DOHH2 (cell line): ENCODE results near the gene PKD1L1.

Source experiments
- H3F3A ChIP-seq: fragments of 200-600 bp; sonication (generic), shearing (Covaris generic); 2 replicates; pipeline ENCODE4 v1.6.0; 2016; ENCODE audit warnings: antibody characterized with exemption, mild to moderate bottlenecking; ENCODE audit not compliant: control insufficient read depth, insufficient read depth
- H3K27ac ChIP-seq: fragments of 200-600 bp; sonication (generic); 2 replicates; pipeline ENCODE4 v1.5.1; 2014; ENCODE audit warnings: low read depth, mild to moderate bottlenecking, low read length, moderate library complexity
- H3K27me3 ChIP-seq: fragments of 200-600 bp; sonication (generic); 2 replicates; pipeline ENCODE4 v1.6.1; 2014; ENCODE audit warnings: mild to moderate bottlenecking, low read length, mixed read lengths; ENCODE audit not compliant: control insufficient read depth
- H3K36me3 ChIP-seq: fragments of 200-600 bp; sonication (generic); 2 replicates; pipeline ENCODE4 v1.6.1; 2014; ENCODE audit warnings: mild to moderate bottlenecking, low read length, moderate library complexity, mixed read lengths; ENCODE audit not compliant: control insufficient read depth
- H3K4me1 ChIP-seq: fragments of 200-600 bp; sonication (generic); 2 replicates; pipeline ENCODE4 v1.6.1; 2014; ENCODE audit warnings: mild to moderate bottlenecking, low read length, mixed read lengths; ENCODE audit not compliant: control insufficient read depth
- H3K4me2 ChIP-seq: fragments of 200-600 bp; sonication (generic); 2 replicates; pipeline ENCODE4 v1.6.0; 2014; ENCODE audit warnings: mild to moderate bottlenecking, low read length, moderate library complexity
- H3K4me3 ChIP-seq: fragments of 200-600 bp; sonication (generic); 2 replicates; pipeline ENCODE4 v1.5.1; 2014; ENCODE audit warnings: mild to moderate bottlenecking, low read length, mixed read lengths
- H3K79me2 ChIP-seq: fragments of 200-600 bp; sonication (generic); 2 replicates; pipeline ENCODE4 v1.6.1; 2014; ENCODE audit warnings: mild to moderate bottlenecking, low read length, mixed read lengths; ENCODE audit not compliant: control insufficient read depth
- H3K9me2 ChIP-seq: fragments of 200-600 bp; sonication (generic); replicated peaks from 2 replicates; pipeline ENCODE4 v1.6.1; 2014; ENCODE audit warnings: mild to moderate bottlenecking, low read length, mixed read lengths; ENCODE audit not compliant: control insufficient read depth
- H3K9me3 ChIP-seq: fragments of 200-600 bp; sonication (generic); 2 replicates; pipeline ENCODE4 v1.6.1; 2014; ENCODE audit warnings: antibody characterized with exemption, low read length, mixed read lengths; ENCODE audit not compliant: control insufficient read depth, insufficient read depth
- H4K20me1 ChIP-seq: fragments of 200-600 bp; sonication (generic); 2 replicates; pipeline ENCODE4 v1.6.0; 2014; ENCODE audit warnings: low read depth, mild to moderate bottlenecking, antibody characterized with exemption, low read length, moderate library complexity; ENCODE audit not compliant: control insufficient read depth, insufficient read depth
- EZH2phosphoT487 ChIP-seq: fragments of 200-600 bp; sonication (generic); IDR thresholded peaks from 2 replicates; pipeline ENCODE4 v1.6.1; 2017; ENCODE audit warnings: borderline replicate concordance, mild to moderate bottlenecking, antibody characterized with exemption, low read length, moderate library complexity, mixed read lengths
- TF ChIP-seq, protein P1 (sequence below): fragments of 200-600 bp; sonication (generic); IDR thresholded peaks from one replicate; pipeline ENCODE4 v1.5.1; 2014; ENCODE audit warnings: antibody characterized with exemption, mild to moderate bottlenecking, low read depth, low read length; ENCODE audit not compliant: poor library complexity, severe bottlenecking

The PKD1L1 gene

DNA sequence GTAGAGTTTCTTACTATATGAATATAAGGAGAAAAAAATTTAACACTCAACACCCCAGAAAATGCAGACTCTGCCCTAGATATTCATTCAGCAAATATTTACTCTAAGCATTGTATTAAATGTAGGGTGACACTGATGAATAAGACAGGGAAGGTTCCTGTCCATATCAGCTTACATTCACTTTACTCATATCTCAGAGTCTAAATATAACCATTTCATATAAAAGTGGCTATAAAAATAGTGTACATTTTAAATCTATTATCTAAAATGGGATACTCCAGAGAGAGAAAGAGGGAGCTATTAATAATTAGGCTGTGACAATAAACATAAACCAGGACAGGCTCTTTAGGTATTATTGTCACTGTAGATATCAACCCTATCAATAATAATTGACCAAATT is 104.0 kb downstream of the PKD1L1 start:
- no peak overlapping the region for H3K4me2 ChIP-seq
- no peaks in the 10 kb centered on the region for H3K4me1 ChIP-seq
- H3K36me3 ChIP-seq = no peaks in the 10 kb centered on the region
- H3F3A ChIP-seq = no peaks in the 10 kb centered on the region
- TF ChIP-seq, protein P1, sequence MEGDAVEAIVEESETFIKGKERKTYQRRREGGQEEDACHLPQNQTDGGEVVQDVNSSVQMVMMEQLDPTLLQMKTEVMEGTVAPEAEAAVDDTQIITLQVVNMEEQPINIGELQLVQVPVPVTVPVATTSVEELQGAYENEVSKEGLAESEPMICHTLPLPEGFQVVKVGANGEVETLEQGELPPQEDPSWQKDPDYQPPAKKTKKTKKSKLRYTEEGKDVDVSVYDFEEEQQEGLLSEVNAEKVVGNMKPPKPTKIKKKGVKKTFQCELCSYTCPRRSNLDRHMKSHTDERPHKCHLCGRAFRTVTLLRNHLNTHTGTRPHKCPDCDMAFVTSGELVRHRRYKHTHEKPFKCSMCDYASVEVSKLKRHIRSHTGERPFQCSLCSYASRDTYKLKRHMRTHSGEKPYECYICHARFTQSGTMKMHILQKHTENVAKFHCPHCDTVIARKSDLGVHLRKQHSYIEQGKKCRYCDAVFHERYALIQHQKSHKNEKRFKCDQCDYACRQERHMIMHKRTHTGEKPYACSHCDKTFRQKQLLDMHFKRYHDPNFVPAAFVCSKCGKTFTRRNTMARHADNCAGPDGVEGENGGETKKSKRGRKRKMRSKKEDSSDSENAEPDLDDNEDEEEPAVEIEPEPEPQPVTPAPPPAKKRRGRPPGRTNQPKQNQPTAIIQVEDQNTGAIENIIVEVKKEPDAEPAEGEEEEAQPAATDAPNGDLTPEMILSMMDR = no peak
- TF ChIP-seq EZH2phosphoT487 = no peak
- H3K27me3 ChIP-seq = peaks cover 48% of the 10 kb centered on the region
- H3K9me3 ChIP-seq = no peaks in the 10 kb centered on the region
- no peak overlapping the region for H3K4me3 ChIP-seq
- H3K79me2 ChIP-seq = no peaks in the 10 kb centered on the region
- no peaks in the 10 kb centered on the region for H4K20me1 ChIP-seq
- no peaks in the 10 kb centered on the region for H3K9me2 ChIP-seq
- no peak overlapping the region for H3K27ac ChIP-seq

DNA sequence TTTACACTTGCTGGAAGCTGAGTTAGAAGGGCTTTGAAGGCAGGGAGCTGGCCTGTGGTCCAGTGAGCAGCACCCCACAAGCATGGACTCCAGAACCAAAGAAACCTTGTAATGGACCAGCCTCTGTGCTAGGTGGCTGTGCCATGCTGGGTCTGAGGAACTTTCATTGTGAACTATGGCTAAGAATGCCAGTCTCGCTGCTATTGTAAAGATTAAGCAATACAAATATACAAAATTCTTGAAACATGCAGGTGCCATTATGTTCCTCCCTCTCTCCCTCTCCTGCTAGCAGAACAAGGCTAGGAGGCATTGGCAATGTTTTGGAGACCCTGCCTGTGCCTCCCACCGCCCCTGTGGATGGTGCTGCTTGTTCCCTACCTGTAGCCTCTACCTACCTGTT is 105.0 kb downstream of the PKD1L1 start:
- H3K4me1 ChIP-seq = peaks cover 5% of the 10 kb centered on the region
- H3K27ac ChIP-seq = no peak overlapping the region
- H3K9me2 ChIP-seq = no peaks in the 10 kb centered on the region
- H3K27me3 ChIP-seq = peaks cover 53% of the 10 kb centered on the region
- H3K9me3 ChIP-seq = no peaks in the 10 kb centered on the region
- H3K4me2 ChIP-seq = no peak overlapping the region
- no peak overlapping the region for H3K4me3 ChIP-seq
- H3K36me3 ChIP-seq = no peaks in the 10 kb centered on the region
- H3F3A ChIP-seq = no peaks in the 10 kb centered on the region
- TF ChIP-seq, protein P1 = no peak
- TF ChIP-seq EZH2phosphoT487 = no peak
- no peaks in the 10 kb centered on the region for H4K20me1 ChIP-seq
- no peaks in the 10 kb centered on the region for H3K79me2 ChIP-seq

DNA sequence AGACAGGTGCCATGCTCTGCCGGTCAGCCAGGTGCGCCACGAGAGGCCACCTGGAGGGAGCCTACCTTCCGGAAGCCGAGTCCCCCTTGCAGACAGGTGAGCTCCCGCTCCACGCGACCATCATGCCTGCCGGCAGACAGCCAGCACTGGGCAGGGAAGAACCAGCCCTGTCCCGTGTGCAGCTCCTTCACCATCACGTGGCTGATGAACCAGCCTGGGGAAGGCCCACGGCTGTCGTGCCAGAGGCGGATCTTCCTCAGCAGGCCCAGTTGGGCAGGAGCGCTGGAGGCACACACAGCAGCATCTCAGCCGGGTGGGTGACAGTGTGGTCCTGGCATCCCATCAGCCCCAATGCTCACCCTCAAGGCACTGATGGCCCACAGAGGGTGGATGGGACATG is 108.9 kb downstream of the PKD1L1 start:
- no peaks in the 10 kb centered on the region for H3F3A ChIP-seq
- TF ChIP-seq, protein P1 = no peak
- no peak for TF ChIP-seq EZH2phosphoT487
- no peaks in the 10 kb centered on the region for H4K20me1 ChIP-seq
- peaks cover 5% of the 10 kb centered on the region for H3K4me1 ChIP-seq
- H3K9me3 ChIP-seq = no peaks in the 10 kb centered on the region
- no peaks in the 10 kb centered on the region for H3K36me3 ChIP-seq
- H3K4me2 ChIP-seq = no peak overlapping the region
- H3K27ac ChIP-seq = no peak overlapping the region
- no peak overlapping the region for H3K4me3 ChIP-seq
- no peaks in the 10 kb centered on the region for H3K79me2 ChIP-seq
- H3K9me2 ChIP-seq = no peaks in the 10 kb centered on the region
- H3K27me3 ChIP-seq = peaks cover 44% of the 10 kb centered on the region

DNA sequence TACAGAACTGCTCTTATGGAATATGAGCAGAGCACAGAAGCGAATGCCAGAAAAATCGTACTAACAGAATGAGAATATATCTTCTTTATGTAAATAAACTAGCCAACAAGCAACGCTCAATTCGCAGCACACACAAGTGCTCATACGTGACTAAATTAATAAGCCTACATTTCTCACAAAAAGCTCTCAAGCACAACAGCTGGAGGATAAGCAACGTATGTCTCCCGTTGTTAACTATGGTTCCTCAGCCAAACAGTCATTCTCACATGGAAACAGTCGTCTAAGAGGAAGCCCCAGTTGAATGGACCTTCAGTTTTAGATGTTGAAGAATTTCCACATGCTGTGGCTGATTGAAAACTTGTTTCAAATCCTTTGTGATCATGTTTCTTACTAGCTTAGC is 110.4 kb downstream of the PKD1L1 start:
- Histone ChIP-seq H4K20me1 (no peaks in the 10 kb centered on the region), H3K27me3 (peaks cover 47% of the 10 kb centered on the region), H3K9me2 (no peaks in the 10 kb centered on the region), H3K36me3 (no peaks in the 10 kb centered on the region), H3K4me3 (no peak overlapping the region), H3K79me2 (no peaks in the 10 kb centered on the region), H3K9me3 (no peaks in the 10 kb centered on the region), H3K4me1 (peaks cover 13% of the 10 kb centered on the region), H3K4me2 (no peak overlapping the region), H3K27ac (no peak overlapping the region), H3F3A (no peaks in the 10 kb centered on the region)
- TF ChIP-seq, protein P1 = no peak
- no peak for TF ChIP-seq EZH2phosphoT487
